Measurements from ENCODE around the gene AAGAB.

DNA sequence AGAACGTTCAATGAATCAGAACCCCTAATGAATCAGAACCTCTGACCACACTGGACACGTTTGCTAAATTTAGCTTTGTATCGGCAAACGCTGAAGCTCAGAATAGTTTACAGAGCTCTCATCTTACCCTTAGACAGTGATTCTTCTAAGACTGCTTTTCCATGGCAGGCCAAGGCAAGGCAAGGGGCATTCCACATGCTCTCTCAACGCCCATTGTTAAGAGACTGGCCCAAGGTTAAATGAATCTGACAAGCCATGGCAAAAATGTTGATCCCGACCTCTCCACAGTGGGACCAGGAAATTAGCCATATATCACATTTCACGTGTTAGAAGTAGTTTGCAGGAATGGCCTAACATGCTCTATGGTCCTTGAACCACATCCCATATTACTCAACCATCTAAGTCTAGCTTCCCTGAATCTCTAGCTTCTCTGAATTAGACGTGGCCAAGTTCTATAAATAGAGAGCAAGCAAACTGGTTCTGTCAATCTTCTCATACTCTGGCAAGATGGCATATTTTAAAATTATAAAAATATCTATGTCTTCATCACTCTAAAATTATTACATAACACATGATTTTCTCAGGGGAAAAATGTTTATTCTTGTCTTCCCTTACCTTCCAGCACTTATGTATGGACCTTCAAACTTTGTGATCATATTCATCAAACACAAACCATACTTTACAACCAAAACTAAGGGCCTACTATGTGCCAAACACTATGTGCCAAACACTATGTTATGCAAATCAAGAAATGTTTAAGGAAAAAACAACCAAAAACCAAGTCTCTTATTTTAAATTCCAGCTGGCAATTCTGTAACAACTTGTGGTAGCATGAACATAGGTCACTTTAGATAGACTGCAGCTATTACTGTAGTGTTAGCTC, 54.3 kb downstream of the AAGAB start:
- TF ChIP-seq TCF7L2 (IDR thresholded peaks at IDR 0.05; ENCODE audit: low read depth, low read length) (no peak), POLR2AphosphoS5 (IDR thresholded peaks at IDR 0.05; ENCODE audit: low read depth, low read length) (no peak; the same call in 1 of the 2 replicates), SIN3A (IDR thresholded peaks at IDR 0.05; ENCODE audit: borderline replicate concordance, insufficient read depth, low read depth, low read length) (no peak)
- TF ChIP-seq, protein P1, sequence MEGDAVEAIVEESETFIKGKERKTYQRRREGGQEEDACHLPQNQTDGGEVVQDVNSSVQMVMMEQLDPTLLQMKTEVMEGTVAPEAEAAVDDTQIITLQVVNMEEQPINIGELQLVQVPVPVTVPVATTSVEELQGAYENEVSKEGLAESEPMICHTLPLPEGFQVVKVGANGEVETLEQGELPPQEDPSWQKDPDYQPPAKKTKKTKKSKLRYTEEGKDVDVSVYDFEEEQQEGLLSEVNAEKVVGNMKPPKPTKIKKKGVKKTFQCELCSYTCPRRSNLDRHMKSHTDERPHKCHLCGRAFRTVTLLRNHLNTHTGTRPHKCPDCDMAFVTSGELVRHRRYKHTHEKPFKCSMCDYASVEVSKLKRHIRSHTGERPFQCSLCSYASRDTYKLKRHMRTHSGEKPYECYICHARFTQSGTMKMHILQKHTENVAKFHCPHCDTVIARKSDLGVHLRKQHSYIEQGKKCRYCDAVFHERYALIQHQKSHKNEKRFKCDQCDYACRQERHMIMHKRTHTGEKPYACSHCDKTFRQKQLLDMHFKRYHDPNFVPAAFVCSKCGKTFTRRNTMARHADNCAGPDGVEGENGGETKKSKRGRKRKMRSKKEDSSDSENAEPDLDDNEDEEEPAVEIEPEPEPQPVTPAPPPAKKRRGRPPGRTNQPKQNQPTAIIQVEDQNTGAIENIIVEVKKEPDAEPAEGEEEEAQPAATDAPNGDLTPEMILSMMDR (IDR thresholded peaks at IDR 0.05) = no peak

All from Panc1 (cell line).